Measurements from ENCODE around the gene BLACAT1. TPM values are rescaled to one million over a fixed set of nuclear protein-coding genes. Genes with fewer than 3 reads are reported as not detected.

The BLACAT1 gene
- total and polyA plus RNA-seq, 2 of the 8 experiments (the other 6 are each of a cell fraction or from before 2014, with no cell fraction given): 3.5 to 10.5 TPM

DNA sequence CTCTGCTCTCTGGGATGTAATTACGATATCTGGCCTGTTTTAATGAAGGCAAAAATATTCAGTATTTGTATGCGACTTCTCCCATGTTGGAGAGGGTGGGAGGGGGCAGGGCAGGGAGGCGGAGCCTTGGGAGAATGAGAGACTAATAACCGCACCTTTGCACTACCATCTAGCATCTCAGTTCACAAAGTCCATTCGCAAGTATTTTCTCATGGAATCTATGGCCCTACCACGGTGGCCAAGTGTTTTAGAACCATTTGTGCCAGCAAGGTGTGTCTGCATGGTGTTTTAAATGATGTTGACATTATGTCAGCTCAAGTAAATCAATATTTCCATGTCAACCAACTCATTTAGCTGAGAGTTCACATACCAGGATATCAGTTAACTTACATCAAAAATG is 14.3 kb upstream of the BLACAT1 start (continued):
- TF ChIP-seq, protein P1, sequence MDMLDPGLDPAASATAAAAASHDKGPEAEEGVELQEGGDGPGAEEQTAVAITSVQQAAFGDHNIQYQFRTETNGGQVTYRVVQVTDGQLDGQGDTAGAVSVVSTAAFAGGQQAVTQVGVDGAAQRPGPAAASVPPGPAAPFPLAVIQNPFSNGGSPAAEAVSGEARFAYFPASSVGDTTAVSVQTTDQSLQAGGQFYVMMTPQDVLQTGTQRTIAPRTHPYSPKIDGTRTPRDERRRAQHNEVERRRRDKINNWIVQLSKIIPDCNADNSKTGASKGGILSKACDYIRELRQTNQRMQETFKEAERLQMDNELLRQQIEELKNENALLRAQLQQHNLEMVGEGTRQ (IDR thresholded peaks at IDR 0.05; ENCODE audit: low read length): no peak
- TF ChIP-seq SUZ12 (IDR thresholded peaks at IDR 0.05; ENCODE audit: low read length): no peak
